Activated effector memory CD4-positive, alpha-beta T cell treated with Interleukin-2 at 50 U/mL for 16 hours (primary cell): ENCODE measurements around the gene CORO1C.
A peak's percentile ranks its signal among the peaks of the same experiment; 100 is the strongest.
"Not testable (repeated sequence)": the region's sequence is repeated elsewhere in the genome, so short reads cannot be mapped to it uniquely, and the experiment has no call there.

Source experiments
- DNase-seq: peaks from one replicate; pipeline ENCODE4 v3.0.0-alpha.2; 2020

CORO1C gene

GRCh38 chr12:108752387-108752786 is 21.1 kb upstream of the CORO1C start:
- DNase-seq, result no peak

GRCh38 chr12:108751821-108752220 is 20.5 kb upstream of the CORO1C start:
- DNase-seq, result no peak

GRCh38 chr12:108751003-108751402 is 19.7 kb upstream of the CORO1C start:
- not testable (repeated sequence) for DNase-seq

GRCh38 chr12:108750526-108750925 is 19.2 kb upstream of the CORO1C start:
- DNase-seq, result no peak

GRCh38 chr12:108747563-108747962 is 16.2 kb upstream of the CORO1C start:
- no peak for DNase-seq

- no peak for DNase-seq
These were observed 14.3 kb upstream of the CORO1C start for GRCh38 chr12:108745641-108746040.

GRCh38 chr12:108744021-108744897 is 12.9 kb upstream of the CORO1C start:
- no peak for DNase-seq

GRCh38 chr12:108738170-108738569 is 6.9 kb upstream of the CORO1C start:
- DNase-seq, result no peak

GRCh38 chr12:108735855-108736254 is 4.5 kb upstream of the CORO1C start:
- DNase-seq, result no peak

GRCh38 chr12:108734200-108734906 is 3.0 kb upstream of the CORO1C start:
- DNase-seq, result no peak

GRCh38 chr12:108733230-108733531 is 1.9 kb upstream of the CORO1C start:
- DNase-seq, result not testable (repeated sequence)

- DNase-seq, result no peak
These were observed 1.3 kb upstream of the CORO1C start for GRCh38 chr12:108732489-108733229.

- peak; percentile 94 for DNase-seq
These were observed 646 bp upstream of the CORO1C start for GRCh38 chr12:108731866-108732461.

GRCh38 chr12:108730365-108731104 is 783 bp downstream of the CORO1C start:
- DNase-seq, result no peak

- DNase-seq, result no peak
These were observed 1.5 kb downstream of the CORO1C start for GRCh38 chr12:108729612-108730364.

- DNase-seq, result no peak
These were observed 2.3 kb downstream of the CORO1C start for GRCh38 chr12:108728820-108729611.

- no peak for DNase-seq
These were observed 3.2 kb downstream of the CORO1C start for GRCh38 chr12:108727868-108728735.

- DNase-seq, result no peak
These were observed 4.2 kb downstream of the CORO1C start for GRCh38 chr12:108727161-108727560.

- DNase-seq, result no peak
These were observed 6.5 kb downstream of the CORO1C start for GRCh38 chr12:108724890-108725151.
